Fibroblast of mammary gland (primary cell): Measurements from ENCODE around the gene RPL3.

ENCODE experiments used
- DNase-seq: peaks from one replicate; pipeline ENCODE4 v3.0.0-alpha.2; 2010; ENCODE audit warnings: low read depth
- H3K4me3 ChIP-seq: 2 replicates; pipeline ENCODE4 v1.5.1; 2011; ENCODE audit warnings: low read depth, mild to moderate bottlenecking, low read length, moderate library complexity; ENCODE audit not compliant: control insufficient read depth
- CTCF ChIP-seq: conservative IDR thresholded peaks from 2 replicates; pipeline ENCODE4 v1.5.1; 2011; ENCODE audit warnings: low read depth, low read length, inconsistent platforms; ENCODE audit not compliant: control insufficient read depth, insufficient read depth

Gene RPL3

GRCh38 chr22:39266398-39267030, 52.9 kb downstream of the RPL3 start:
- no peak overlapping the region for H3K4me3 ChIP-seq
- peak; percentile 67 for DNase-seq
- no peak for TF ChIP-seq CTCF

- no peak overlapping the region for H3K4me3 ChIP-seq
- TF ChIP-seq CTCF = no peak
- DNase-seq = no peak
Observed at GRCh38 chr22:39265143-39265886, 54.1 kb downstream of the RPL3 start.

- no peak for TF ChIP-seq CTCF
- H3K4me3 ChIP-seq = no peak overlapping the region
- DNase-seq = no peak
Observed at GRCh38 chr22:39264349-39265038, 54.9 kb downstream of the RPL3 start.

- H3K4me3 ChIP-seq = no peak overlapping the region
- no peak for TF ChIP-seq CTCF
- no peak for DNase-seq
Observed at GRCh38 chr22:39263626-39264348, 55.6 kb downstream of the RPL3 start.
